Kidney (tissue), 14 donors: ENCODE data around the gene BIRC5. TPM values are rescaled to one million over a fixed set of nuclear protein-coding genes. Genes with fewer than 3 reads are reported as not detected.

ENCODE experiments used
- DNase-seq, 5 donors: peaks; one replicate each; pipeline ENCODE4 v3.0.0-alpha.2; 2013 to 2020
- FAIRE-seq: peaks from 2 replicates; lab custom pipeline; 2012; peaks lifted over from hg19 to GRCh38; lab: Jason Lieb, UNC
- H3K27ac ChIP-seq, 2 donors: one replicate each; pipeline ENCODE4 v1.7.0; 2013; ENCODE audit warnings: low read depth in 2 of 2, low read length in 2 of 2, inconsistent platforms in 1 of 2
- H3K27me3 ChIP-seq: one replicate; pipeline ENCODE4 v1.7.1; 2013; ENCODE audit warnings: low read length, inconsistent platforms; ENCODE audit not compliant: control insufficient read depth, insufficient read depth
- H3K36me3 ChIP-seq, 3 donors: one replicate each; pipeline versions ENCODE4 v1.7.0 to v1.7.1; 2013; ENCODE audit warnings: low read length in 3 of 3, control low read depth in 1 of 3, inconsistent platforms in 1 of 3; ENCODE audit not compliant: insufficient read depth in 3 of 3, control insufficient read depth in 2 of 3
- H3K4me1 ChIP-seq, 3 donors: one replicate each; pipeline versions ENCODE4 v1.7.0 to v1.7.1; 2013; ENCODE audit warnings: low read length in 3 of 3, inconsistent platforms in 1 of 3, low read depth in 1 of 3; ENCODE audit not compliant: control insufficient read depth in 2 of 3, insufficient read depth in 2 of 3
- H3K4me3 ChIP-seq, 3 donors: one replicate each; pipeline versions ENCODE4 v1.7.0 to v1.8.1; 2013; ENCODE audit warnings: low read length in 3 of 3, control low read depth in 1 of 3, inconsistent platforms in 1 of 3
- H3K9ac ChIP-seq, 3 donors: one replicate each; pipeline versions ENCODE4 v1.7.0 to v1.7.1; 2013; ENCODE audit warnings: low read length in 3 of 3, control low read depth in 1 of 3, inconsistent platforms in 1 of 3
- H3K9me3 ChIP-seq, 3 donors: one replicate each; pipeline versions ENCODE4 v1.7.0 to v1.7.1; 2013; ENCODE audit warnings: low read length in 3 of 3, control low read depth in 1 of 3, inconsistent platforms in 1 of 3; ENCODE audit not compliant: control insufficient read depth in 2 of 3, insufficient read depth in 1 of 3
- CTCF ChIP-seq: IDR thresholded peaks from 3 replicates; pipeline ENCODE4 v1.5.1; 2012; ENCODE audit warnings: mild to moderate bottlenecking, moderate library complexity, borderline replicate concordance; ENCODE audit not compliant: insufficient read depth; ENCODE audit errors: extremely low read depth
- intact Hi-C: fragments of 100-400 bp; cut with DNase I; formaldehyde crosslinking; loops from one replicate; pipeline ENCODE4 v1.11.1; 2022
- polyA plus RNA-seq: library from polyadenylated mRNA; stranded (reverse); fragments of 350-450 nt; fragmentation: Illumina TruSeq; extraction: RNeasy Lipid Tissue Mini Kit (QIAGEN cat#74804); gene quantifications from one replicate; pipeline ENCODE4 v1.2.3, GENCODE V29; 2014; ENCODE audit warnings: low read depth, low replicate concordance; ENCODE audit not compliant: insufficient read depth
- total RNA-seq: library from RNA; stranded (reverse); fragmentation: NEBNext Ultra II Directional; extraction: Animal tissue kit (Norgen Biotek cat#: 25700); gene quantifications from one replicate; pipeline ENCODE4 v1.2.1, GENCODE V29; 2021
- donor health status: control.
- donor health status: control.
- donor health status: control.
- donor health status: control.
- donor health status: control.
- donor health status: DM: yes; HTN: yes; CAD: no.
- donor health status: Normal renal cell carcinoma (clear cell type).

The BIRC5 gene
- total and polyA plus RNA-seq, 2 donors from 2014 or later: 0.26 to 1.7 TPM

GRCh38 chr17:78235885-78236284 lies 21.8 kb downstream of the BIRC5 start:
- H3K9me3 ChIP-seq: no peaks in the 10 kb centered on the region
- FAIRE-seq (no peak), DNase-seq (no peak)
- intact Hi-C loops: no loop called here
- H3K4me3 ChIP-seq: no peak overlapping the region
- no peaks in the 10 kb centered on the region for H3K4me1 ChIP-seq
- H3K36me3 ChIP-seq: no peaks in the 10 kb centered on the region
- peaks cover 2% of the 10 kb centered on the region for H3K27me3 ChIP-seq
- no peak overlapping the region for H3K9ac ChIP-seq
- no peak for TF ChIP-seq CTCF
- H3K27ac ChIP-seq: no peak overlapping the region

GRCh38 chr17:78236362-78237127 lies 22.5 kb downstream of the BIRC5 start:
- TF ChIP-seq CTCF: no peak
- DNase-seq (no peak), FAIRE-seq (no peak)
- peaks cover 2% of the 10 kb centered on the region for H3K27me3 ChIP-seq
- intact Hi-C loops: no loop called here
- no peaks in the 10 kb centered on the region for H3K36me3 ChIP-seq
- no peaks in the 10 kb centered on the region for H3K4me1 ChIP-seq
- H3K4me3 ChIP-seq: no peak overlapping the region
- no peaks in the 10 kb centered on the region for H3K9me3 ChIP-seq
- H3K27ac ChIP-seq: no peak overlapping the region
- H3K9ac ChIP-seq: no peak overlapping the region

- H3K4me1 ChIP-seq: no peaks in the 10 kb centered on the region
- FAIRE-seq (no peak), DNase-seq (peak in 1 of 5 donors; percentile 67)
- peaks cover 2% of the 10 kb centered on the region for H3K27me3 ChIP-seq
- no peak overlapping the region for H3K9ac ChIP-seq
- H3K4me3 ChIP-seq: no peak overlapping the region
- intact Hi-C loops: no loop called here
- no peak for TF ChIP-seq CTCF
- H3K9me3 ChIP-seq: no peaks in the 10 kb centered on the region
- no peak overlapping the region for H3K27ac ChIP-seq
- H3K36me3 ChIP-seq: no peaks in the 10 kb centered on the region
Measured at GRCh38 chr17:78237401-78238012, 23.5 kb downstream of the BIRC5 start.
